H1 (cell line): ENCODE data around the gene IKZF3. TPM values are rescaled to one million over a fixed set of nuclear protein-coding genes. Genes with fewer than 3 reads are reported as not detected.

Experiments used
- CTBP2 ChIP-seq: IDR thresholded peaks from 2 replicates; pipeline ENCODE4 v1.7.0; 2011; ENCODE audit warnings: borderline replicate concordance, mild to moderate bottlenecking, moderate library complexity, mixed read lengths, low read length; ENCODE audit not compliant: insufficient read depth, insufficient read length
- EP300 ChIP-seq, 2 experiments: IDR thresholded peaks; 1 replicate in 1 of 2; 2 replicates in 1 of 2; pipeline ENCODE4 v1.6.1; 2011 to 2012; ENCODE audit warnings: low read depth in 2 of 2, low read length in 2 of 2, mild to moderate bottlenecking in 2 of 2, borderline replicate concordance in 1 of 2, inconsistent platforms in 1 of 2, moderate library complexity in 1 of 2
- KDM1A ChIP-seq: fragments of 200-600, 300-600 bp; sonication (generic); IDR thresholded peaks from 2 replicates; pipeline ENCODE4 v1.7.1; 2016; ENCODE audit warnings: mild to moderate bottlenecking, low read length, borderline replicate concordance
- KDM4A ChIP-seq: IDR thresholded peaks from one replicate; pipeline ENCODE4 v1.7.1; 2012; ENCODE audit warnings: low read depth, mild to moderate bottlenecking, moderate library complexity, low read length, inconsistent platforms; ENCODE audit not compliant: severe bottlenecking
- PHF8 ChIP-seq: fragments of 200-600 bp; sonication (generic); conservative IDR thresholded peaks from 2 replicates; pipeline ENCODE4 v1.7.1; 2012; ENCODE audit warnings: low read depth, mild to moderate bottlenecking, inconsistent platforms, low read length, moderate library complexity
- polyA plus RNA-seq, 7 experiments: library from polyadenylated mRNA; depleted of rRNA in 3 of 7; stranded (reverse) in 5 of 7; unstranded in 2 of 7; fragments of >200 nt in 5 of 7; fragments of 200-250 nt in 2 of 7; gene quantifications; 1 replicate in 5 of 7; 2 replicates in 1 of 7; 4 replicates in 1 of 7; pipeline versions ENCODE4 v1.2.1 to v1.2.3, GENCODE V29; 2011 to 2013; ENCODE audit warnings: missing spikeins in 2 of 7, mixed read lengths in 2 of 7
- total RNA-seq: library from RNA; stranded (reverse); fragmentation: NEBNext Ultra II Directional; extraction: Animal tissue kit (Norgen Biotek cat#: 25700); gene quantifications from 2 replicates; pipeline ENCODE4 v1.2.1, GENCODE V29; 2021

Gene IKZF3
- total and polyA plus RNA-seq, 2 of the 8 experiments (the other 6 are each of a cell fraction or from before 2014, with no cell fraction given): 0.23 to 0.56 TPM

- TF ChIP-seq PHF8: no peak
- TF ChIP-seq KDM1A: no peak
- no peak for TF ChIP-seq EP300 (IDR thresholded peaks at IDR 0.05; ENCODE audit: borderline replicate concordance in 1 of 2, low read depth in 2 of 2, low read length in 2 of 2)
- TF ChIP-seq KDM4A: no peak
- TF ChIP-seq CTBP2: no peak
Observed at GRCh38 chr17:39813631-39814030, 50.5 kb downstream of the IKZF3 start (continued).
